NB4 (cell line): Measurements from ENCODE around the gene IQCN.

ENCODE experiments used
- DNase-seq: peaks from one replicate; pipeline ENCODE4 v3.0.0; 2010; ENCODE audit warnings: low read depth
- H3K4me3 ChIP-seq: one replicate; pipeline ENCODE4 v1.5.1; 2011; ENCODE audit warnings: mild to moderate bottlenecking, low read depth, low read length, moderate library complexity
- CTCF ChIP-seq: IDR thresholded peaks from one replicate; pipeline ENCODE4 v1.5.1; 2012; ENCODE audit warnings: low read depth, low read length
- MAX ChIP-seq: IDR thresholded peaks from 2 replicates; pipeline ENCODE4 v1.6.1; 2011; ENCODE audit warnings: low read depth, low read length
- MYC ChIP-seq: IDR thresholded peaks from 2 replicates; pipeline ENCODE4 v1.6.1; 2011; ENCODE audit warnings: low read depth, low read length
- POLR2A ChIP-seq: IDR thresholded peaks from 2 replicates; pipeline ENCODE4 v1.6.1; 2011; ENCODE audit warnings: mild to moderate bottlenecking; ENCODE audit not compliant: insufficient read length; ENCODE audit errors: extremely low read depth

The IQCN gene

GRCh38 chr19:18262917-18263316 is 11.3 kb downstream of the IQCN start:
- DNase-seq: peak; percentile 83
- no peak for TF ChIP-seq POLR2A
- no peak for TF ChIP-seq CTCF
- TF ChIP-seq MAX: no peak
- no peak for TF ChIP-seq MYC
- H3K4me3 ChIP-seq: no peak overlapping the region

GRCh38 chr19:18262144-18262543 is 12.1 kb downstream of the IQCN start:
- TF ChIP-seq POLR2A (no peak), CTCF (no peak), MAX (no peak)
- DNase-seq: no peak
- H3K4me3 ChIP-seq: no peak overlapping the region

GRCh38 chr19:18261474-18261873 is 12.8 kb downstream of the IQCN start:
- no peak for TF ChIP-seq POLR2A
- TF ChIP-seq CTCF: no peak
- no peak for TF ChIP-seq MAX
- no peak for TF ChIP-seq MYC
- H3K4me3 ChIP-seq: no peak overlapping the region
- DNase-seq: no peak

GRCh38 chr19:18259893-18260292 is 14.4 kb downstream of the IQCN start:
- TF ChIP-seq MAX: no peak
- no peak for TF ChIP-seq MYC
- no peak for TF ChIP-seq CTCF
- no peak for TF ChIP-seq POLR2A
- DNase-seq: peak; percentile 77

GRCh38 chr19:18257503-18258470 is 16.5 kb downstream of the IQCN start:
- TF ChIP-seq MAX (no peak), CTCF (no peak), POLR2A (no peak), MYC (no peak)
- no peak for DNase-seq
- H3K4me3 ChIP-seq: no peak overlapping the region

More at GRCh38 chr19:18259893-18260292, 14.4 kb downstream of the IQCN start:
- no peak overlapping the region for H3K4me3 ChIP-seq
